GM06990 (cell line): Measurements from ENCODE around the gene MAT2B.

Source experiments
- DNase-seq: peaks from one replicate; pipeline ENCODE4 v3.0.0-alpha.2; 2011; ENCODE audit not compliant: insufficient read length; ENCODE audit errors: extremely low read depth
- H3K27me3 ChIP-seq: replicated peaks from 2 replicates; pipeline ENCODE4 v1.6.0; 2011; ENCODE audit warnings: low read length; ENCODE audit not compliant: control insufficient read depth, insufficient read depth
- H3K36me3 ChIP-seq: 2 replicates; pipeline ENCODE4 v1.5.1; 2011; ENCODE audit warnings: low read length; ENCODE audit not compliant: control insufficient read depth, insufficient read depth
- H3K4me3 ChIP-seq: replicated peaks from 2 replicates; pipeline ENCODE4 v1.5.1; 2011; ENCODE audit warnings: low read depth, mild to moderate bottlenecking, control low read depth, low read length
- TF ChIP-seq, protein P1 (sequence below): IDR thresholded peaks from 2 replicates; pipeline ENCODE4 v1.5.1; 2011; ENCODE audit warnings: low read length, control low read depth, mild to moderate bottlenecking, inconsistent platforms; ENCODE audit not compliant: insufficient read depth, poor library complexity, severe bottlenecking

Gene MAT2B

GRCh38 chr5:163504079-163504931, 1.1 kb upstream of the MAT2B start:
- Histone ChIP-seq H3K27me3 (no peaks in the 10 kb centered on the region), H3K4me3 (peak overlapping the region; percentile 76), H3K36me3 (no peaks in the 10 kb centered on the region)
- DNase-seq: peak; percentile 35
- TF ChIP-seq, protein P1, sequence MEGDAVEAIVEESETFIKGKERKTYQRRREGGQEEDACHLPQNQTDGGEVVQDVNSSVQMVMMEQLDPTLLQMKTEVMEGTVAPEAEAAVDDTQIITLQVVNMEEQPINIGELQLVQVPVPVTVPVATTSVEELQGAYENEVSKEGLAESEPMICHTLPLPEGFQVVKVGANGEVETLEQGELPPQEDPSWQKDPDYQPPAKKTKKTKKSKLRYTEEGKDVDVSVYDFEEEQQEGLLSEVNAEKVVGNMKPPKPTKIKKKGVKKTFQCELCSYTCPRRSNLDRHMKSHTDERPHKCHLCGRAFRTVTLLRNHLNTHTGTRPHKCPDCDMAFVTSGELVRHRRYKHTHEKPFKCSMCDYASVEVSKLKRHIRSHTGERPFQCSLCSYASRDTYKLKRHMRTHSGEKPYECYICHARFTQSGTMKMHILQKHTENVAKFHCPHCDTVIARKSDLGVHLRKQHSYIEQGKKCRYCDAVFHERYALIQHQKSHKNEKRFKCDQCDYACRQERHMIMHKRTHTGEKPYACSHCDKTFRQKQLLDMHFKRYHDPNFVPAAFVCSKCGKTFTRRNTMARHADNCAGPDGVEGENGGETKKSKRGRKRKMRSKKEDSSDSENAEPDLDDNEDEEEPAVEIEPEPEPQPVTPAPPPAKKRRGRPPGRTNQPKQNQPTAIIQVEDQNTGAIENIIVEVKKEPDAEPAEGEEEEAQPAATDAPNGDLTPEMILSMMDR: no peak

GRCh38 chr5:163505049-163505367, 411 bp upstream of the MAT2B start:
- Histone ChIP-seq H3K4me3 (peak overlapping the region; percentile 76), H3K27me3 (no peaks in the 10 kb centered on the region), H3K36me3 (no peaks in the 10 kb centered on the region)
- no peak for DNase-seq
- TF ChIP-seq, protein P1: no peak

- Histone ChIP-seq H3K27me3 (no peaks in the 10 kb centered on the region), H3K36me3 (no peaks in the 10 kb centered on the region), H3K4me3 (peak overlapping the region; percentile 76)
- DNase-seq: no peak
- TF ChIP-seq, protein P1: no peak
Measured at GRCh38 chr5:163506095-163506457, 657 bp downstream of the MAT2B start.

DNA sequence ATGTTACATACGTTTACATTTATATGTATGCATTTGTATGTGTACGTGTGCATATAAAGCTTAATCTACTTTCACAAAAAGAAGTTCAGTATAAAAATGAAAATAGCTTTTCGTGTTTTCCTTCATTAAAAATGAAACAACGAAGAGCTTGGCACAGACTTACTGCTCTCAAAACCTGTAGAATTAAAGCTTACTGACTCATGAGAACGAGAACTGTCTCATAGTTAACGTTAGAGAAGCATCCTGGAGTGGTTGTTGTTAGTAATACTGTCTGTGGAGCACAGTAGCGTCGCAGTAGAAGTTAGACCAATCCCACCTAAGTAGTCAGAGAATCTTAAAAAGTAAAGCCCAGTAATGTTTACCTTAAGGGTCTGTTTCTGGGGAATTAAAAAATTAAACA, 1.3 kb downstream of the MAT2B start:
- H3K36me3 ChIP-seq: no peaks in the 10 kb centered on the region; the same call in 1 of the 2 replicates
- peak overlapping the region; percentile 76 for H3K4me3 ChIP-seq
- TF ChIP-seq, protein P1: no peak
- no peaks in the 10 kb centered on the region for H3K27me3 ChIP-seq
- no peak for DNase-seq

DNA sequence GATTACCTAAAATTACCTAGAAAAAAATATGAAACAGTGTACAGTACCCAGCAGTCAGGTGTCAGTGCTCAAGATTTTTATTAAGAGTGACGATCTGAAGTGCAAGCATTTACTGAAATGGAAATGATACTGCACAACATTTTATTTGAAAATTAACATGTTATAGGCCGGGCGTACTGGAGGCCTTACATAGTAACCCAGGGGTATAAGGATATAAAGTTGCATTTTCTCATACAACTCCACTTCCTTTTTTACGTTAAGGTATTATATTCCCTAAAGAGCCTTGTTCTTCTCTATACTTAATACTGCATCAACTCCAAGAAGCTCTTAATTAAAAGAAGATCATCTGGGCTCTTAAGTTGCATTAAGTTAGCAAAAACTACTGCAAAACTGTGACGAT, 3.3 kb downstream of the MAT2B start:
- Histone ChIP-seq H3K27me3 (no peaks in the 10 kb centered on the region), H3K4me3 (peak overlapping the region; percentile 76), H3K36me3 (peaks cover 4% of the 10 kb centered on the region)
- TF ChIP-seq, protein P1: no peak
- DNase-seq: no peak
